ENCODE measurements around the gene SGMS2. TPM values are rescaled to one million over a fixed set of nuclear protein-coding genes. Genes with fewer than 3 reads are reported as not detected.

SGMS2 gene
- total and polyA plus RNA-seq, 2 of the 4 experiments (the other 2 are of a cell fraction): 13.4 to 37.5 TPM

GRCh38 chr4:107885865-107886264, 61.1 kb downstream of the SGMS2 start:
- no peak overlapping the region for H3K18ac ChIP-seq (ENCODE audit: low read depth, low read length)
- H4K5ac ChIP-seq (ENCODE audit: low read depth, low read length): no peak overlapping the region
- H3K27me3 ChIP-seq (ENCODE audit: control insufficient read depth, insufficient read depth, low read length): no peaks in the 10 kb centered on the region
- H4K91ac ChIP-seq (ENCODE audit: insufficient read depth, low read depth, low read length): no peak overlapping the region
- no peak overlapping the region for H3K56ac ChIP-seq (ENCODE audit: extremely low read depth, insufficient read depth, low read length)
- ChIA-PET POLR2A (ENCODE audit: unreplicated experiment) (no interaction called here), CTCF (no interaction called here)
- H2BK20ac ChIP-seq (ENCODE audit: low read depth, low read length): no peak overlapping the region
- TF ChIP-seq RAD21 (IDR thresholded peaks at IDR 0.05; ENCODE audit: low read length) (no peak), SMC3 (IDR thresholded peaks at IDR 0.05; ENCODE audit: low read depth, low read length) (no peak), MAZ (IDR thresholded peaks at IDR 0.05; ENCODE audit: borderline replicate concordance, low read depth, low read length) (no peak), CTCF (conservative IDR thresholded peaks at IDR 0.05; ENCODE audit: low read depth, low read length) (no peak), RCOR1 (IDR thresholded peaks at IDR 0.05; ENCODE audit: insufficient replicate concordance, low read length) (no peak), CHD1 (IDR thresholded peaks at IDR 0.05; ENCODE audit: low read depth, low read length) (no peak), NFE2L2 (IDR thresholded peaks at IDR 0.05; ENCODE audit: low read depth, low read length) (no peak), RFX5 (IDR thresholded peaks at IDR 0.05; ENCODE audit: low read depth, low read length) (no peak), POLR2A (IDR thresholded peaks at IDR 0.05; ENCODE audit: low read depth, low read length) (no peak), CEBPB (IDR thresholded peaks at IDR 0.05; ENCODE audit: low read depth, low read length) (no peak), BHLHE40 (IDR thresholded peaks at IDR 0.05; ENCODE audit: low read depth, low read length) (no peak), MAFK (IDR thresholded peaks at IDR 0.05; ENCODE audit: low read depth, low read length) (no peak), MXI1 (IDR thresholded peaks at IDR 0.05; ENCODE audit: borderline replicate concordance, low read depth, low read length) (no peak), FOS (IDR thresholded peaks at IDR 0.05; ENCODE audit: low read depth, low read length) (no peak), USF2 (IDR thresholded peaks at IDR 0.05; ENCODE audit: low read depth, low read length) (no peak)
- TF ChIP-seq, protein P1, sequence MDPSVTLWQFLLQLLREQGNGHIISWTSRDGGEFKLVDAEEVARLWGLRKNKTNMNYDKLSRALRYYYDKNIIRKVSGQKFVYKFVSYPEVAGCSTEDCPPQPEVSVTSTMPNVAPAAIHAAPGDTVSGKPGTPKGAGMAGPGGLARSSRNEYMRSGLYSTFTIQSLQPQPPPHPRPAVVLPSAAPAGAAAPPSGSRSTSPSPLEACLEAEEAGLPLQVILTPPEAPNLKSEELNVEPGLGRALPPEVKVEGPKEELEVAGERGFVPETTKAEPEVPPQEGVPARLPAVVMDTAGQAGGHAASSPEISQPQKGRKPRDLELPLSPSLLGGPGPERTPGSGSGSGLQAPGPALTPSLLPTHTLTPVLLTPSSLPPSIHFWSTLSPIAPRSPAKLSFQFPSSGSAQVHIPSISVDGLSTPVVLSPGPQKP (IDR thresholded peaks at IDR 0.05; ENCODE audit: borderline replicate concordance, low read depth, low read length): no peak
- H3K23ac ChIP-seq (ENCODE audit: low read depth, low read length): no peak overlapping the region
- no peak overlapping the region for H2BK120ac ChIP-seq (ENCODE audit: low read depth, low read length)
- no peak overlapping the region for H3K4me3 ChIP-seq (ENCODE audit: insufficient read depth, low read depth, low read length)
- no peak overlapping the region for H2BK15ac ChIP-seq (ENCODE audit: low read depth, low read length)
- no peaks in the 10 kb centered on the region for H3K9me1 ChIP-seq (ENCODE audit: insufficient read depth, low read length)
- no peaks in the 10 kb centered on the region; the same call in 1 of the 2 replicates for H3K9me3 ChIP-seq (ENCODE audit: control insufficient read depth, insufficient read depth, low read length)
- H4K20me1 ChIP-seq (ENCODE audit: insufficient read depth, low read length): no peaks in the 10 kb centered on the region
- H2BK5ac ChIP-seq (ENCODE audit: low read depth, low read length, poor library complexity, severe bottlenecking): no peak overlapping the region
- H3K36me3 ChIP-seq (ENCODE audit: control insufficient read depth, insufficient read depth, low read length): no peaks in the 10 kb centered on the region
- in situ Hi-C loops (cut with MboI; ENCODE audit: low sequenced_read_pairs): no loop called here
- H2AK5ac ChIP-seq (ENCODE audit: low read depth, low read length): no peak overlapping the region
- intact Hi-C loops (cut with micrococcal nuclease): no loop called here
- peaks cover 0 to 2% of the 10 kb centered on the region in 2 experiments; a peak in 1 of 4 replicates for H3K79me1 ChIP-seq (ENCODE audit: low read depth in 1 of 2, low read length in 2 of 2)
- no peak overlapping the region for H4K8ac ChIP-seq (ENCODE audit: low read depth in 2 of 2, low read length in 2 of 2)
- H3K4me2 ChIP-seq (ENCODE audit: low read depth, low read length): no peak overlapping the region
- H3K27ac ChIP-seq (ENCODE audit: insufficient read depth, low read length): no peak overlapping the region
- no TSS peak for BruUV-seq (replicated peaks)
- no peak overlapping the region for H2AK9ac ChIP-seq (replicated peaks; ENCODE audit: low read depth, low read length, poor library complexity)
- no peak overlapping the region for H3K4ac ChIP-seq (ENCODE audit: low read depth, low read length)
- H3K9ac ChIP-seq (ENCODE audit: low read depth, low read length): no peak overlapping the region
- ATAC-seq (ENCODE audit: low read depth): no peak
- H3K4me1 ChIP-seq (ENCODE audit: control insufficient read depth, insufficient read depth, low read length): no peaks in the 10 kb centered on the region
- no peak for DNase-seq
- H3K14ac ChIP-seq (replicated peaks; ENCODE audit: low read depth, low read length): no peak overlapping the region
- dilution Hi-C loops (cut with HindIII; ENCODE audit: low sequenced_read_pairs, unreplicated experiment): no loop called here
- no peak overlapping the region for H2AFZ ChIP-seq (replicated peaks; ENCODE audit: low read length, poor library complexity)
